ENCODE measurements around the gene TARS2.

Gene TARS2

GRCh38 chr1:150536836-150537731, 49.9 kb downstream of the TARS2 start:
- no peak for DNase-seq (ENCODE audit: low read depth)

GRCh38 chr1:150537732-150538684, 50.8 kb downstream of the TARS2 start:
- peak; percentile 65 for DNase-seq (ENCODE audit: low read depth)

GRCh38 chr1:150543500-150544143, 56.4 kb downstream of the TARS2 start:
- DNase-seq (ENCODE audit: low read depth), result no peak

DNA sequence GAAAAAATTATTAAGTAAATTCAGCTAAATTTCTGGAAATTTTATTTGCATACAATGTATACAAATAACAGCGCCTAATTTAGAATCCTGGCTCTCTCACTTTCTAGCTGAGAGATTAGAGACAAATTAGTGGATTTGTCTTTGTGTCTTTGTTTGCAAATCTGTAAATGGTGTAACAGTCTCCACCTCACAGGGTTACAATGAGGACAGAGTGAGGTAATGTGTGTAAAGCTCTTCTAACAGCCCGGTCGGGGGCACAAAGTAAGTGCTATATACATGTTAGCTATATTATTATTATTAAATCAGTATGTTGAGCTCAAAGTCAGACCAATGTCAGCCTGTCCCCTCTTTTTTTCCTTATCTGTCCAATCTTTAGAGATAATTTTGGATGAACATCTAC, 57.0 kb downstream of the TARS2 start:
- DNase-seq (ENCODE audit: low read depth), result no peak

GRCh38 chr1:150545486-150546032, 58.3 kb downstream of the TARS2 start:
- DNase-seq (ENCODE audit: low read depth), result no peak

- DNase-seq (ENCODE audit: low read depth), result no peak
Observed at GRCh38 chr1:150546294-150546937, 59.2 kb downstream of the TARS2 start.

- no peak for DNase-seq (ENCODE audit: low read depth)
Observed at GRCh38 chr1:150548324-150548631, 61.1 kb downstream of the TARS2 start.

DNA sequence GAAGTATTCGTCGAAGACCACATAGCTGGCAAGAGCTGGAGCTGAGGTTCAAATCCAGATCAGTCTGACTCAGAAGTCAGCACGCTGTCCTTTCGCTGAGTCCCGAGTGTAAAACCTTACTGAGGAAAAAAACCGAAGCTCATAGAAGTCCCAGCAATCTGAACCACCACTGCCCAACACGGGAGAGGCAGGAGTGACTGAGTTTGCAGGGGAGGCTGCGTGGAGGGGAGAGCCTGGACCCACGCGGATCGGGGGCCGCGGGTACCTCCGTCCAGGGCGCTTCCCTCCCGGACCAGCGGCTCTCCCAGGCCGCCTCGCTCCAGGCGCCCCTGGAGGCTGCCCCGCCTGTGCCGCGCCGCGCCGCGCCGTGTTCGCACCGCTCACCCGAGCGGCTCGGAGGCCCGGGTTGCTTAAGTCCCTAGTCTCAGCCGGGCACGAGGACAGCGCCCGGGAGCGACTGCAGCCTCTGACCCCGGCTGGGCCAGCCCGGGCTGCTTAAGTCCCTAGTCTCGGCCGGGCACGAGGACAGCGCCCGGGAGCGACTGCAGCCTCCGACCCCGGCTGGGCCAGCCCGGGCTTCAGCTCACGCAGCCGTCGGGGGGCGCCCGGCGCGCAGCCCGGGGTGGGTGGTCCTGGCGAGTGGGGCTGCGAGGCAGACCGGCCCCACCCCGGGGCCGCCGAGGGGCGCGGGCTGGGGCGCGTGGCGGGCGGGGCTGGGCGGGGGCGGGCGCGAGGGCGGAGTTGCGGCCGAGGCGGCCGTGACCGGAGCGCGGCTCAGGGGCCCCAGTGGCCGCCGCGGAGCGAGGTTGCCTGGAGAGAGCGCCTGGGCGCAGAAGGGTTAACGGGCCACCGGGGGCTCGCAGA, 61.6 kb downstream of the TARS2 start, which contains the start of gene ADAMTSL4:
TSS of gene ADAMTSL4 (plus strand) at position 777 of the 864 bp plus-strand sequence. CDS start 2,881 bp downstream, outside the sequence.
- peak; percentile 82 for DNase-seq (ENCODE audit: low read depth)

DNA sequence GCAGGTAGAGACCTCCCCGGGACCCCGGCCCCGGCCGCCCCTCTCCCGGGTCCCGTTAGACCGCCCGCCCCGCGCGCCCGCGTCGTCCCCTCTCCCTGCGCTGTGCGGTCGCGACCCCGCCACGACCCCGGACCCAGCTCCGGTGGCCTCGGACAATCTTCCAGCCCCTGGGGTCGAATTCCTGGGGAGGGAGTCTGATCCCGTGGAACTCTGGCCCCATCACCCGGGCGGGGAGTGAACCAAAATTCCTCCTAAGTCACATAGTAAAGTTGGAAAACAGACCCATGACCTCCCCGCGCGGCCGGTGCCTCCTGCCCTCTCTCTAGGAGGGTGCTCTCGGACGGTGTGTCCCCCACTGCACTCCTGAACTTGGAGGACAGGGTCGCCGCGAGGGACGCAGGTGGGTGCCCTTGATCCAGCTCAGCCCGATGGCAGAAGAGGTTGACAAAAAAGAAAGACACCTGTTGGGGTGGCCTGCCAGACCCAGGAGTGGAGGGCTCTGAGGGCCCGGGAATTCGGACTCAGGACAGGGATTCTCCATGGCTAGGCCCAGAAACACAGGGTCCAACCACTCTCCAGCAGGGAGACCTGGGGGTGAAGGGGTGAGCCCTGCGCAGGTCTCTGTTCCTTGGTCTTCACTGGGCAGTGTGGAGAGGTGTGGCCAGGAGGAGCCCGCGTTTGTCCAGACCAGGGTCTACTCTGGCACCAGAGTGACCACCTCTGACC, 62.4 kb downstream of the TARS2 start:
- DNase-seq (ENCODE audit: low read depth), result peak; percentile 51

DNA sequence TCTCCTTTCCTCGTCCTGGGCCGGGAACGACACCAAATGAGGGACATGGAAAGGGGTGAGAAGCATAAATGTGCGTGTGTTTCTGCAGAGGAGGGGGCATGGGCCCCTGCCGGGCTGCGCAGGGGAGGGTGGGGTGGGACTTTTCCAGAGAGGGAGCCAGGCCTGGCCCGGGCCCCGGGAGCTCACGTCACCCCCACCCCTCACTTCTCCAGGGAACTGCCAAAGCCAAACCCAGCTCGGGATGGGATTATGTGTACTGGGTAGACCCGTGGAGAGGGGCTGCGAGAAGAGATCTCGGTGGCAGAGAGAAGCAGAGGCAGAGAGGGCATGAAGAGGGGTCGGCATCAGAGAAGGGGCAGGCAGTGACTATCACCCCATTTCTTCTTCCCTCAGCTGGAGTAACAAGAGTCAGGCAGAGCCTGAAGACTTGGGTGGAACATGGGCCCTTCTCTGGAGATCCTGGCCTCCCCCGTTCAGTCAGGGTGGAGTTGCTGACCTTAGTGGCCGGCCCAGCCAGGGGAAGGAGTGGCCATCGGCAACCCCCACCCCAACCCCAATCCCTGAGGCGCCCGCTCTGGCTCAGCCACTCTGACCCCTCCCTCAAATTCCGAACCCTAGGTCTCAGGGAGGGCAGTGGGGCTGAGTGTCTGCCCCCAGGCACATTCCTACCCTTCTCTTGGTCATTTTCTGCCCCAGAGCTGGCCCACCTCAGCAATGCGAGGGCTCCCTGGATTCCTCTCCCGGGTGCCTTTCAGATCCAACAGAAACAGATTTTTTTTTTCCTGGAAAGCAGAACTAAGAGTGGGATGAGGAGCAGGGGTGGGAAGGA, 63.2 kb downstream of the TARS2 start:
- peak; percentile 72 for DNase-seq (ENCODE audit: low read depth)

DNA sequence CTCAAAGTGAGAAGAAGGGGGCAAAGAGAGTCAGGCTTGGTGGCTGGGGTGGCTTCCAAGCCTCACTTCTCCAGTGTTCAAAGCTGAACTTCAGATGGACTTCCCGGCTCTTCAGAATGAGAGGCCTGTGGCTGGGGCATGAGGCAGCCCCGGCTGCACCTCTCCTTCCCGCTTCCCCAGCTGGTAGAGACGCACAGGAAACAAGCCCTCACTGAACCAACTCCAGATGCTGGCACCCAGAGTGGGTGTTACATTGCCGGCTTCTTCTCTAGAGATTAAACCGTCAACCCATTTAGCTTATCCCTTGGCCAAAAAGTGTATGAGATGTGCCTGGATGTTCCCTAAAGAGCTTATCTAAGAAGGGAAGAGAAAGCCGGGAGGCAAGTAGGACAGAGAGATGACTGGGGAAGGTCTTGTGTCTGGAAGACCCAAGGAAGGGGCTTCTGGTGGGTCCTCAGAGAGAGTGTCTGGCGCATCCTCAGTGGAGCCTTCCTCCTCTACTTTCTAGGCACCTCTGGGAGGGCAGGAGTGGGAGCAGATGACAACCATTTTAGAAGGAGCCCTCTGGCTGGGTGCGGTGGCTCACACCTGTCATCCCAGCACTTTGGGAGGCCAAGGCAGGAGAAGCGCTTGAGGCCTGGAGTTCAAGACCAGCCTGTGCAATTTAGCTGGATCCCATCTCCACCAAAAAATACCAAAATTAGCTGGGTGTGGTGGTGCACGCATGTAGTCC, 64.0 kb downstream of the TARS2 start:
- peak; percentile 59 for DNase-seq (ENCODE audit: low read depth)

GRCh38 chr1:150551784-150552127, 64.5 kb downstream of the TARS2 start:
- peak; percentile 20 for DNase-seq (ENCODE audit: low read depth)

DNA sequence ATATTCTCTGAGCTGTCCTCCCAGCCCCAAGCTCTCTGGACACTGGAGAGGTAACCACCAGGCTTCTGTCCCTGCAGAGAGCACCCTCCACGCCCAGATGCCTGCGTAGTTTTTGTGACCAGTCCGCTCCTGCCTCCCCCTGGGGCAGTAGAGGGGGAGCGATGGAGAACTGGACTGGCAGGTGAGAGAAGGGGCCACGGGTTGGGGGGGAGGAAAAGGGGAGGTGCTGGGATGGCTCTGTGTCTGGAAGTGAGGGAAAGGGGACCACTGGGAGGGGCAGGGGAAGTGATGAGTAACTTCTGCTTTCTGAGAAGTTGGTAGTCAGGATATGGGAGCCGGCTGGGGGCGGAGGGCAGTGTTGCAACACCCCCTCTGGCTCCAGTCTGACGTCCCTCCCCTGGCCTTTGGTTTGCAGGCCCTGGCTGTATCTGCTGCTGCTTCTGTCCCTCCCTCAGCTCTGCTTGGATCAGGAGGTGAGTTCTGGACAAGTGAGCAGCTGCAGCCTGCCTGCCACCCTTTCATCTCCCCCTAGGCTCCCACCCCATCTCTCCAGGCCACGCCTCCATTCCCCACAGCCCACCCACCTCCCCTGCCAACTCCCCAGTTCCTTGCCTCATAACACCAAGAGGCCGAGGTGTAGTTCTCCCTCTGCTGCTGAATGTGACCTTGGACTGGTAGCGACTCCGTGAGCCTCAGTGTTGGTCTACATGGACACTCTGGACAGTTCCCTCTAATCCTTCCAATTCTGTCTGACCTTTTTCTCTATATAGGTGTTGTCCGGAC, 65.1 kb downstream of the TARS2 start:
- DNase-seq (ENCODE audit: low read depth), result peak; percentile 92

DNA sequence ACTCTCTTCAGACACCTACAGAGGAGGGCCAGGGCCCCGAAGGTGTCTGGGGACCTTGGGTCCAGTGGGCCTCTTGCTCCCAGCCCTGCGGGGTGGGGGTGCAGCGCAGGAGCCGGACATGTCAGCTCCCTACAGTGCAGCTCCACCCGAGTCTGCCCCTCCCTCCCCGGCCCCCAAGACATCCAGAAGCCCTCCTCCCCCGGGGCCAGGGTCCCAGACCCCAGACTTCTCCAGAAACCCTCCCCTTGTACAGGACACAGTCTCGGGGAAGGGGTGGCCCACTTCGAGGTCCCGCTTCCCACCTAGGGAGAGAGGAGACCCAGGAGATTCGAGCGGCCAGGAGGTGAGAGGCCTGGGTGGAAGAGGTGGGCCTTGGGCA, 65.7 kb downstream of the TARS2 start:
- no peak for DNase-seq (ENCODE audit: low read depth)

- DNase-seq (ENCODE audit: low read depth), result no peak
Observed at GRCh38 chr1:150553392-150554085, 66.3 kb downstream of the TARS2 start.

DNA sequence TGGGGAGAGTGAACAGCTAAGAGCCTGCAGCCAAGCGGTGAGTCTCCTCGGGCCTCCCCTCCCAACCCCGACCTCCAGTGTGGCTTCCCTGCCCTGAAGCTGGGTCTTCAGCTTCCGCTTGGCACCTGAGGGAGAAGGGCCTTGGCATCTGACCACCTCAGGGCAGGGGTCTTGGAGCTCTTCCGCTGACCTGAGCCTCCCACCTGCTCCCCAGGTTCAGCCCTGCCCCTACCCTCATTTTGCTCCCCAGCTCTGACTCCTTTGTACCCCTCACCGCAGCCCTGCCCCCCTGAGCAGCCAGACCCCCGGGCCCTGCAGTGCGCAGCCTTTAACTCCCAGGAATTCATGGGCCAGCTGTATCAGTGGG, 66.8 kb downstream of the TARS2 start:
- DNase-seq (ENCODE audit: low read depth), result no peak
